SK-N-MC (cell line): ENCODE results near the gene TNIK.
"Not testable (repeated sequence)": the region's sequence is repeated elsewhere in the genome, so short reads cannot be mapped to it uniquely, and the experiment has no call there.

Experiments
- EZH2 ChIP-seq: fragments of 200-600 bp; sonication (generic); IDR thresholded peaks from one replicate; pipeline ENCODE4 v1.6.1; 2017; ENCODE audit warnings: antibody characterized with exemption
- POLR2AphosphoS5 ChIP-seq: IDR thresholded peaks from 2 replicates; pipeline ENCODE4 v1.6.1; 2012; ENCODE audit warnings: mild to moderate bottlenecking, low read depth, low read length, borderline replicate concordance

GRCh38 chr3:171304498-171304897, 155.7 kb downstream of the TNIK start:
- not testable (repeated sequence) for TF ChIP-seq POLR2AphosphoS5, EZH2
